Measurements from ENCODE around the gene ALDH1L1.

ALDH1L1 gene

GRCh38 chr3:126125781-126126251 lies 54.6 kb downstream of the ALDH1L1 start:
- ATAC-seq: no peak
- TF ChIP-seq GLIS3 (CRISPR knock-in tag; IDR thresholded peaks at IDR 0.05): no peak

DNA sequence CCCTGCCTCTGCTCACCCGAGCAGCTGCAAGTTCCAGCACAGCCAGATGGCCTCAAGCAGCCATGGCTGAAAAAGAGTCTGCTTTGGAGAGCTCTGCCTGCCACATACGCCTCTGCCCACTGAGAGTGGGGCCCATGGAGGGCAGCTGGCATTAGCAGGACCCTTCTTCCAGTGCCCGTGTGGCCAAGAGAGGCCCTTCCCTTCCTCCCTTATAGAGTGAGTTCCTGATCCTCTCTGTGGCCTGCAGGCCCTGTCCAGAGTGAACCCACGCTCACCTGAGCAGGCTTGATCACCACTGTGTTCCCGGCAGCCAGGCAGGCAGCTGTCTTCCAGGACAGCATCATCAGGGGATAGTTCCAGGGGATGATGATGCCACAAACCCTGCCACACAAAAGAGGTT lies 55.0 kb downstream of the ALDH1L1 start:
- no peak for ATAC-seq
- TF ChIP-seq BACH2 (CRISPR knock-in tag; IDR thresholded peaks at IDR 0.05; ENCODE audit: borderline replicate concordance) (no peak), CREB5 (CRISPR knock-in tag; IDR thresholded peaks at IDR 0.05; ENCODE audit: low read depth) (no peak), SNAI2 (CRISPR knock-in tag; IDR thresholded peaks at IDR 0.05) (no peak), TCF4 (CRISPR knock-in tag; IDR thresholded peaks at IDR 0.05; ENCODE audit: borderline replicate concordance) (no peak), ARNTL (CRISPR knock-in tag; IDR thresholded peaks at IDR 0.05; ENCODE audit: borderline replicate concordance, low read depth) (no peak), PPARA (CRISPR knock-in tag; IDR thresholded peaks at IDR 0.05; ENCODE audit: borderline replicate concordance) (no peak), GLIS3 (CRISPR knock-in tag; IDR thresholded peaks at IDR 0.05) (no peak)

GRCh38 chr3:126124896-126125295 lies 55.5 kb downstream of the ALDH1L1 start:
- TF ChIP-seq TOX (CRISPR knock-in tag; IDR thresholded peaks at IDR 0.05; ENCODE audit: borderline replicate concordance): no peak
- TF ChIP-seq, protein P1, sequence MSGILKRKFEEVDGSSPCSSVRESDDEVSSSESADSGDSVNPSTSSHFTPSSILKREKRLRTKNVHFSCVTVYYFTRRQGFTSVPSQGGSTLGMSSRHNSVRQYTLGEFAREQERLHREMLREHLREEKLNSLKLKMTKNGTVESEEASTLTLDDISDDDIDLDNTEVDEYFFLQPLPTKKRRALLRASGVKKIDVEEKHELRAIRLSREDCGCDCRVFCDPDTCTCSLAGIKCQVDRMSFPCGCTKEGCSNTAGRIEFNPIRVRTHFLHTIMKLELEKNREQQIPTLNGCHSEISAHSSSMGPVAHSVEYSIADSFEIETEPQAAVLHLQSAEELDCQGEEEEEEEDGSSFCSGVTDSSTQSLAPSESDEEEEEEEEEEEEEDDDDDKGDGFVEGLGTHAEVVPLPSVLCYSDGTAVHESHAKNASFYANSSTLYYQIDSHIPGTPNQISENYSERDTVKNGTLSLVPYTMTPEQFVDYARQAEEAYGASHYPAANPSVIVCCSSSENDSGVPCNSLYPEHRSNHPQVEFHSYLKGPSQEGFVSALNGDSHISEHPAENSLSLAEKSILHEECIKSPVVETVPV (CRISPR knock-in tag; IDR thresholded peaks at IDR 0.05): no peak
- no peak for TF ChIP-seq PPARA (CRISPR knock-in tag; IDR thresholded peaks at IDR 0.05; ENCODE audit: borderline replicate concordance)
- no peak for TF ChIP-seq ZFP3 (CRISPR knock-in tag; IDR thresholded peaks at IDR 0.05)
- TF ChIP-seq, protein P2, sequence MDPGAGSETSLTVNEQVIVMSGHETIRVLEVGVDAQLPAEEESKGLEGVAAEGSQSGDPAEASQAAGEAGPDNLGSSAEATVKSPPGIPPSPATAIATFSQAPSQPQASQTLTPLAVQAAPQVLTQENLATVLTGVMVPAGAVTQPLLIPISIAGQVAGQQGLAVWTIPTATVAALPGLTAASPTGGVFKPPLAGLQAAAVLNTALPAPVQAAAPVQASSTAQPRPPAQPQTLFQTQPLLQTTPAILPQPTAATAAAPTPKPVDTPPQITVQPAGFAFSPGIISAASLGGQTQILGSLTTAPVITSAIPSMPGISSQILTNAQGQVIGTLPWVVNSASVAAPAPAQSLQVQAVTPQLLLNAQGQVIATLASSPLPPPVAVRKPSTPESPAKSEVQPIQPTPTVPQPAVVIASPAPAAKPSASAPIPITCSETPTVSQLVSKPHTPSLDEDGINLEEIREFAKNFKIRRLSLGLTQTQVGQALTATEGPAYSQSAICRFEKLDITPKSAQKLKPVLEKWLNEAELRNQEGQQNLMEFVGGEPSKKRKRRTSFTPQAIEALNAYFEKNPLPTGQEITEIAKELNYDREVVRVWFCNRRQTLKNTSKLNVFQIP (CRISPR knock-in tag; IDR thresholded peaks at IDR 0.05; ENCODE audit: borderline replicate concordance, low read depth): no peak
- TF ChIP-seq ARNTL (CRISPR knock-in tag; IDR thresholded peaks at IDR 0.05; ENCODE audit: borderline replicate concordance, low read depth): no peak
- no peak for TF ChIP-seq BACH2 (CRISPR knock-in tag; IDR thresholded peaks at IDR 0.05; ENCODE audit: borderline replicate concordance)
- no peak for TF ChIP-seq RARB (CRISPR knock-in tag; IDR thresholded peaks at IDR 0.05)
- no peak for TF ChIP-seq GLIS3 (CRISPR knock-in tag; IDR thresholded peaks at IDR 0.05)
- TF ChIP-seq ESRRG (CRISPR knock-in tag; IDR thresholded peaks at IDR 0.05): no peak
- TF ChIP-seq TCF4 (CRISPR knock-in tag; IDR thresholded peaks at IDR 0.05; ENCODE audit: borderline replicate concordance): no peak
- TF ChIP-seq ZNF70 (CRISPR knock-in tag; IDR thresholded peaks at IDR 0.05): no peak
- no peak for TF ChIP-seq SNAI2 (CRISPR knock-in tag; IDR thresholded peaks at IDR 0.05)
- no peak for TF ChIP-seq TSHZ2 (CRISPR knock-in tag; IDR thresholded peaks at IDR 0.05)
- no peak for TF ChIP-seq OSR1 (CRISPR knock-in tag; IDR thresholded peaks at IDR 0.05)
- TF ChIP-seq ISL1 (CRISPR knock-in tag; IDR thresholded peaks at IDR 0.05): no peak
- no peak for TF ChIP-seq ZFP30 (CRISPR knock-in tag; IDR thresholded peaks at IDR 0.05)
- TF ChIP-seq CREB5 (CRISPR knock-in tag; IDR thresholded peaks at IDR 0.05; ENCODE audit: low read depth): no peak
- TF ChIP-seq CSDC2 (CRISPR knock-in tag; IDR thresholded peaks at IDR 0.05): no peak
- no peak for TF ChIP-seq ZNF565 (CRISPR knock-in tag; conservative IDR thresholded peaks at IDR 0.05; ENCODE audit: low read depth)
- ATAC-seq: no peak

Measured in SK-N-SH treated with all-trans-retinoic acid at 6 μM for 48 hours (cell line).